Adrenal gland (tissue), 12 donors: ENCODE data around the gene UMPS. TPM values are rescaled to one million over a fixed set of nuclear protein-coding genes. Genes with fewer than 3 reads are reported as not detected.

Source experiments
- DNase-seq, 7 donors: peaks; one replicate each; pipeline ENCODE4 v3.0.0-alpha.2; 2019 to 2020
- H3K27ac ChIP-seq, 5 donors: fragments of 200-600 bp; sonication (generic) in 4 of 5; 1 replicate in 3 of 5; 2 replicates in 2 of 5; pipeline versions ENCODE4 v1.5.1 to v1.8.0; 2016 to 2020; ENCODE audit warnings: mild to moderate bottlenecking in 1 of 5
- H3K27me3 ChIP-seq: fragments of 200-600 bp; 2 replicates; pipeline ENCODE4 v1.8.0; 2021
- H3K36me3 ChIP-seq, 2 donors: fragments of 200-600 bp; replicated peaks in 1 of 2; 1 replicate in 1 of 2; 2 replicates in 1 of 2; pipeline versions ENCODE4 v1.5.1 to v1.8.0; 2018 to 2022
- H3K4me1 ChIP-seq, 2 donors: fragments of 200-600 bp; replicated peaks in 1 of 2; 1 replicate in 1 of 2; 2 replicates in 1 of 2; pipeline versions ENCODE4 v1.5.1 to v1.8.0; 2018 to 2021
- H3K4me3 ChIP-seq, 4 donors: fragments of 200-600 bp; sonication (generic) in 3 of 4; one replicate each; pipeline ENCODE4 v1.5.1; 2016 to 2018
- H3K9me3 ChIP-seq, 3 donors: fragments of 200-600 bp; sonication (generic) in 1 of 3; replicated peaks in 1 of 3; 1 replicate in 2 of 3; 2 replicates in 1 of 3; pipeline versions ENCODE4 v1.5.1 to v1.8.0; 2016 to 2021
- CTCF ChIP-seq, 6 experiments: fragments of 450-650 bp in 4 of 6; fragments of 200-600 bp in 2 of 6; sonication (generic) in 1 of 6; IDR thresholded peaks; 1 replicate in 5 of 6; 2 replicates in 1 of 6; pipeline versions ENCODE4 v1.5.1 to v1.8.0; 2016 to 2021; ENCODE audit warnings: antibody characterized with exemption in 6 of 6, mild to moderate bottlenecking in 2 of 6, moderate library complexity in 1 of 6
- POLR2A ChIP-seq, 2 donors: fragments of 450-650 bp; IDR thresholded peaks; one replicate each; pipeline ENCODE4 v1.6.1; 2017; ENCODE audit warnings: antibody characterized with exemption in 2 of 2, mild to moderate bottlenecking in 2 of 2, moderate library complexity in 1 of 2
- WGBS, 4 donors: extraction: QIAGEN DNeasy Blood & Tissue Kit in 2 of 4; methylation state at CpG; one replicate each; pipeline versions ENCODE4 v1.1.5 to v1.1.7; 2013 to 2017; 5-methylcytosine and 5-hydroxymethylcytosine counted together
- intact Hi-C, 2 donors: fragments of 100-400 bp; cut with DNase I; formaldehyde crosslinking; loops; one replicate each; pipeline versions ENCODE4 v1.14.1 to v1.15.0; 2022 to 2023
- polyA plus RNA-seq, 3 donors: library from polyadenylated mRNA; stranded (reverse); fragments of 200-250 nt in 2 of 3; fragments of 350-450 nt in 1 of 3; fragmentation: Illumina TruSeq in 1 of 3; extraction: RNeasy Lipid Tissue Mini Kit (QIAGEN cat#74804) in 1 of 3; gene quantifications; one replicate each; pipeline ENCODE4 v1.2.3, GENCODE V29; 2013 to 2014
- total RNA-seq, 9 donors: library from RNA; depleted of rRNA in 4 of 9; stranded (reverse); fragments of >200 nt in 4 of 9; fragments of 120-200 nt in 1 of 9; fragmentation: NEBNext Ultra II Directional in 1 of 9; extraction: Animal tissue kit (Norgen Biotek cat#: 25700) in 1 of 9; gene quantifications; one replicate each; pipeline versions ENCODE4 v1.1.0 to v1.2.4, GENCODE V29; 2013 to 2023
- donor health status: healthy with polysubstance abuse.
- donor health status: Bipolar disorder and iron deficiency.
- donor health status: DM: yes; HTN: yes; CAD: no.
- donor health status: DM: no; HTN: no; CAD: no.
- donor health status: DM: no; HTN: no; CAD: no.
- donor health status: DM: yes; HTN: yes; CAD: no.

UMPS gene
- total and polyA plus RNA-seq, 12 donors, result 8.8 to 45.9 (median 26.8) TPM

- peaks cover 0 to 31% of the 10 kb centered on the region in 2 donors for H3K36me3 ChIP-seq
- H3K27me3 ChIP-seq, result no peaks in the 10 kb centered on the region
- H3K9me3 ChIP-seq, result no peaks in the 10 kb centered on the region
- peaks cover 0 to 18% of the 10 kb centered on the region in 2 donors for H3K4me1 ChIP-seq
- peak in 3 of 7 donors; percentile 36 to 60 (median 45) for DNase-seq
- H3K4me3 ChIP-seq, result no peak overlapping the region
- intact Hi-C loops, result loop anchor here (2.0 to 5.0 kb wide), 2 partner anchors 140 to 142 kb away; no protein-coding TSS in a partner anchor
- no peak for TF ChIP-seq CTCF (IDR thresholded peaks at IDR 0.05)
- no peak for TF ChIP-seq POLR2A (IDR thresholded peaks at IDR 0.05)
- WGBS, 4 donors, result 44 to 48% (median 47%) methylated on average over 2 of the region's 2 CpGs
- no peak overlapping the region for H3K27ac ChIP-seq
Measured at GRCh38 chr3:124760601-124761000, 30.3 kb downstream of the UMPS start.

GRCh38 chr3:124761250-124761796 lies 31.1 kb downstream of the UMPS start:
- Histone ChIP-seq H3K4me3 (no peak overlapping the region), H3K4me1 (peaks cover 0 to 18% of the 10 kb centered on the region in 2 donors)

GRCh38 chr3:124761935-124762660 lies 31.8 kb downstream of the UMPS start:
- no peak for TF ChIP-seq CTCF (IDR thresholded peaks at IDR 0.05)
- TF ChIP-seq POLR2A (IDR thresholded peaks at IDR 0.05), result no peak
- no peaks in the 10 kb centered on the region for H3K9me3 ChIP-seq
- H3K4me3 ChIP-seq, result no peak overlapping the region
- peak in 2 of 7 donors; percentile 12 to 18 for DNase-seq
- intact Hi-C loops, result loop anchor here (2.0 to 5.0 kb wide), 2 partner anchors 139 to 140 kb away; no protein-coding TSS in a partner anchor
- WGBS, 4 donors, result 78 to 85% (median 80%) methylated on average over 6 of the region's 6 CpGs
- H3K27me3 ChIP-seq, result no peaks in the 10 kb centered on the region
- H3K27ac ChIP-seq, result peak overlapping the region in 2 of 5 donors; percentile 47 to 49
- H3K4me1 ChIP-seq, result peaks cover 0 to 18% of the 10 kb centered on the region in 2 donors
- H3K36me3 ChIP-seq, result peaks cover 0 to 44% of the 10 kb centered on the region in 2 donors

More at GRCh38 chr3:124761250-124761796, 31.1 kb downstream of the UMPS start:
- Histone ChIP-seq H3K27me3 (no peaks in the 10 kb centered on the region), H3K27ac (peak overlapping the region in 2 of 5 donors; percentile 49 to 57), H3K9me3 (no peaks in the 10 kb centered on the region), H3K36me3 (peaks cover 0 to 37% of the 10 kb centered on the region in 2 donors)
- TF ChIP-seq CTCF (IDR thresholded peaks at IDR 0.05) (peak; percentile 95 to 99 (median 96)), POLR2A (IDR thresholded peaks at IDR 0.05) (peak in 1 of 2 donors; percentile 7)
- 6 to 10% (median 9%) methylated on average over 10 to 15 of the region's 15 CpGs for WGBS, 4 donors
- intact Hi-C loops, result loop anchor here (2.0 to 5.0 kb wide), 2 partner anchors 139 to 141 kb away; no protein-coding TSS in a partner anchor
- DNase-seq, result peak; percentile 85 to 97 (median 92)

- Histone ChIP-seq H3K27me3 (no peaks in the 10 kb centered on the region), H3K27ac (no peak overlapping the region), H3K36me3 (peaks cover 0 to 49% of the 10 kb centered on the region in 2 donors), H3K4me3 (no peak overlapping the region), H3K4me1 (peaks cover 0 to 18% of the 10 kb centered on the region in 2 donors), H3K9me3 (no peaks in the 10 kb centered on the region)
- intact Hi-C loops, result loop anchor here in 1 of 2 donors (5.0 kb wide), 1 partner anchor 140 kb away; no protein-coding TSS in a partner anchor
- 92 to 96% (median 95%) methylated on average over 4 of the region's 4 CpGs for WGBS, 4 donors
- TF ChIP-seq POLR2A (IDR thresholded peaks at IDR 0.05) (no peak), CTCF (IDR thresholded peaks at IDR 0.05) (no peak)
- peak in 2 of 7 donors; percentile 13 to 18 for DNase-seq
Measured at GRCh38 chr3:124762661-124763011, 32.4 kb downstream of the UMPS start.
